Measurements from ENCODE around the gene ORM1.

- TF ChIP-seq GATA3 (IDR thresholded peaks at IDR 0.05; ENCODE audit: low read depth, low read length) (no peak), GATA2 (IDR thresholded peaks at IDR 0.05; ENCODE audit: low read depth, low read length) (no peak)
Measured at GRCh38 chr9:114287001-114287762, 35.7 kb upstream of the ORM1 start.

Measured in SH-SY5Y (cell line).